Measurements from ENCODE around the gene FBXO10. TPM values are rescaled to one million over a fixed set of nuclear protein-coding genes. Genes with fewer than 3 reads are reported as not detected.
"Not testable (repeated sequence)": the region's sequence is repeated elsewhere in the genome, so short reads cannot be mapped to it uniquely, and the experiment has no call there.

Gene FBXO10
- total RNA-seq, 4 donors from 2014 or later, result 7.3 to 16.2 (median 9.2) TPM

GRCh38 chr9:37485389-37486255, 90.6 kb downstream of the FBXO10 start, which contains the start of gene POLR1E:
POLR1E (plus strand) TSS chr9:37485948; CDS start chr9:37486048, 100 bp downstream.
- ATAC-seq (ENCODE audit: low FRiP score) (peak; percentile 95), DNase-seq (ENCODE audit: low spot score) (peak; percentile 78)
- TF ChIP-seq CTCF (IDR thresholded peaks at IDR 0.05), result no peak

- DNase-seq (ENCODE audit: low spot score), result no peak
- no peak for TF ChIP-seq CTCF (IDR thresholded peaks at IDR 0.05)
- ATAC-seq (ENCODE audit: low FRiP score), result no peak
Measured at GRCh38 chr9:37480759-37481158, 95.4 kb downstream of the FBXO10 start.

GRCh38 chr9:37477987-37478619, 98.1 kb downstream of the FBXO10 start:
- not testable (repeated sequence) for DNase-seq (ENCODE audit: low spot score); ATAC-seq (ENCODE audit: low FRiP score)

- not testable (repeated sequence) for DNase-seq (ENCODE audit: low spot score); ATAC-seq (ENCODE audit: low FRiP score)
Measured at GRCh38 chr9:37477443-37477842, 98.7 kb downstream of the FBXO10 start.

- ATAC-seq (ENCODE audit: low FRiP score), result no peak
- TF ChIP-seq CTCF (IDR thresholded peaks at IDR 0.05), result no peak
- DNase-seq (ENCODE audit: low spot score), result no peak
Measured at GRCh38 chr9:37476930-37477329, 99.2 kb downstream of the FBXO10 start.

- no peak for DNase-seq (ENCODE audit: low spot score)
- no peak for ATAC-seq (ENCODE audit: low FRiP score)
- TF ChIP-seq CTCF (IDR thresholded peaks at IDR 0.05), result no peak
Measured at GRCh38 chr9:37474438-37474837, 101.7 kb downstream of the FBXO10 start.

- ATAC-seq (ENCODE audit: low FRiP score); DNase-seq (ENCODE audit: low spot score): not testable (repeated sequence)
Measured at GRCh38 chr9:37473982-37474381, 102.2 kb downstream of the FBXO10 start.

GRCh38 chr9:37471942-37472684, 104.1 kb downstream of the FBXO10 start:
- ATAC-seq (ENCODE audit: low FRiP score) (peak; percentile 91), DNase-seq (ENCODE audit: low spot score) (no peak)
- TF ChIP-seq CTCF (IDR thresholded peaks at IDR 0.05), result no peak
